ENCODE data around the gene LRBA. TPM values are rescaled to one million over a fixed set of nuclear protein-coding genes. Genes with fewer than 3 reads are reported as not detected.
A peak's percentile ranks its signal among the peaks of the same experiment; 100 is the strongest.

The LRBA gene
- total RNA-seq, 4 donors from 2014 or later: 13.3 to 21.2 (median 20.1) TPM

DNA sequence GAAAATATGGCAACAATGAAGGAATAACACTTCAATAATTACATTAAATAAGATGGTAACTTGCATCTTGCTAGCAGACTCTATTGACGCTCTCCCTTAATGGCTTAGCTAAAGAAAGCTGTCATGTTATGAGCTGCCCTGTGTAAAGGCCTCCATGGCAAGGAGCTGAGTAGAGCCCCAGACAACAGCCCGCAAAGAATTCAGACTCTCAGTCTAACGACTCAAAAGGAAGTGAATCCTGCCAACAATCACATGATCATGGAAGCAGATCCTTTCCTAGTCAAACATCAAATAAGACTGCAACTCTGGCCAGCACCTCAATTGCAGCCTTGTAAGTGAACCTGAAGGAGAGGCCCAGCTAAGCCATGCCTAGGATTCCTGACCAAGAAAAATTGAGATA lies 275.5 kb downstream of the LRBA start:
- no peaks in the 10 kb centered on the region for H3K27me3 ChIP-seq
- H3K27ac ChIP-seq (replicated peaks in 1 of 4): no peak overlapping the region
- peaks cover 0 to 4% (median 0%) of the 10 kb centered on the region in 4 donors for H3K36me3 ChIP-seq
- no peaks in the 10 kb centered on the region for H3K9me3 ChIP-seq
- no peaks in the 10 kb centered on the region for H3K4me1 ChIP-seq
- 90% methylated on average over 3 of the region's 3 CpGs for WGBS
- no peak for TF ChIP-seq POLR2AphosphoS5 (IDR thresholded peaks at IDR 0.05)
- no peak for TF ChIP-seq POLR2A (IDR thresholded peaks at IDR 0.05; ENCODE audit: low read depth)
- no peak for TF ChIP-seq EP300 (IDR thresholded peaks at IDR 0.05)
- TF ChIP-seq, protein P1, sequence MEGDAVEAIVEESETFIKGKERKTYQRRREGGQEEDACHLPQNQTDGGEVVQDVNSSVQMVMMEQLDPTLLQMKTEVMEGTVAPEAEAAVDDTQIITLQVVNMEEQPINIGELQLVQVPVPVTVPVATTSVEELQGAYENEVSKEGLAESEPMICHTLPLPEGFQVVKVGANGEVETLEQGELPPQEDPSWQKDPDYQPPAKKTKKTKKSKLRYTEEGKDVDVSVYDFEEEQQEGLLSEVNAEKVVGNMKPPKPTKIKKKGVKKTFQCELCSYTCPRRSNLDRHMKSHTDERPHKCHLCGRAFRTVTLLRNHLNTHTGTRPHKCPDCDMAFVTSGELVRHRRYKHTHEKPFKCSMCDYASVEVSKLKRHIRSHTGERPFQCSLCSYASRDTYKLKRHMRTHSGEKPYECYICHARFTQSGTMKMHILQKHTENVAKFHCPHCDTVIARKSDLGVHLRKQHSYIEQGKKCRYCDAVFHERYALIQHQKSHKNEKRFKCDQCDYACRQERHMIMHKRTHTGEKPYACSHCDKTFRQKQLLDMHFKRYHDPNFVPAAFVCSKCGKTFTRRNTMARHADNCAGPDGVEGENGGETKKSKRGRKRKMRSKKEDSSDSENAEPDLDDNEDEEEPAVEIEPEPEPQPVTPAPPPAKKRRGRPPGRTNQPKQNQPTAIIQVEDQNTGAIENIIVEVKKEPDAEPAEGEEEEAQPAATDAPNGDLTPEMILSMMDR (IDR thresholded peaks at IDR 0.05): no peak
- no peak overlapping the region for H3K4me3 ChIP-seq
- intact Hi-C loops (cut with DNase I): no loop called here
- DNase-seq (ENCODE audit: extremely low spot score): no peak

DNA sequence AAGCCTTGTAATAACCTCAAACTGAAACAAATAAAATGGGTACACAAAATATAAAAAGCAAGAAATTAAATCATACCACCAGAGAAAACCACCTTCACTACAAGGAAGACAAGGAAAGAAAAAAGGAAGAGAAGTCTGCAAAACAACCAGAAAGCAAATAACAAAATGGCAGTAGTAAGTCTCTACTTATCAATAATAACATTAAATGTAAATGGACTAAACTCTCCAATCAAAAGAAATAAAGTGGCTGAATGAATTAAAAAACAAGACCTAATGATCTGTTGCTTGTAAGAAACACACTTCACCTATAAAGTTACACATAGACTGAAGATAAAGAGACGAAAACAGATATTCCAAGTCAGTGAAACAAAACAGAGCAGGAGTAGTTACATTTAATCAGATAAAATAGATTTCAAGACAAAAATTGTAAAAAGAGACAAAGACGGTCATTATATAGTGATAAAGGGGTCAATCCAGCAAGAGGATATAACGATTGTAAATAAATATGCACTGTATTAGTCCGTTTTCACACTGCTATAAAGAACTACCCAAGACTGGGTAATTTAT lies 289.0 kb downstream of the LRBA start:
- H3K9me3 ChIP-seq: peaks cover 0 to 9% (median 5%) of the 10 kb centered on the region in 4 donors
- DNase-seq (ENCODE audit: extremely low spot score): no peak
- TF ChIP-seq EP300 (IDR thresholded peaks at IDR 0.05): no peak
- no peak for TF ChIP-seq POLR2AphosphoS5 (IDR thresholded peaks at IDR 0.05)
- TF ChIP-seq, protein P1 (IDR thresholded peaks at IDR 0.05): no peak
- no peak for TF ChIP-seq POLR2A (IDR thresholded peaks at IDR 0.05; ENCODE audit: low read depth)
- no peak overlapping the region for H3K27ac ChIP-seq (replicated peaks in 1 of 4)
- intact Hi-C loops (cut with DNase I): no loop called here
- 72% methylated on average over 4 of the region's 4 CpGs for WGBS
- H3K36me3 ChIP-seq: peaks cover 0 to 18% (median under 1%) of the 10 kb centered on the region in 4 donors
- peaks cover 0 to 12% (median 7%) of the 10 kb centered on the region in 4 donors for H3K4me1 ChIP-seq
- H3K4me3 ChIP-seq: no peak overlapping the region
- no peaks in the 10 kb centered on the region for H3K27me3 ChIP-seq

DNA sequence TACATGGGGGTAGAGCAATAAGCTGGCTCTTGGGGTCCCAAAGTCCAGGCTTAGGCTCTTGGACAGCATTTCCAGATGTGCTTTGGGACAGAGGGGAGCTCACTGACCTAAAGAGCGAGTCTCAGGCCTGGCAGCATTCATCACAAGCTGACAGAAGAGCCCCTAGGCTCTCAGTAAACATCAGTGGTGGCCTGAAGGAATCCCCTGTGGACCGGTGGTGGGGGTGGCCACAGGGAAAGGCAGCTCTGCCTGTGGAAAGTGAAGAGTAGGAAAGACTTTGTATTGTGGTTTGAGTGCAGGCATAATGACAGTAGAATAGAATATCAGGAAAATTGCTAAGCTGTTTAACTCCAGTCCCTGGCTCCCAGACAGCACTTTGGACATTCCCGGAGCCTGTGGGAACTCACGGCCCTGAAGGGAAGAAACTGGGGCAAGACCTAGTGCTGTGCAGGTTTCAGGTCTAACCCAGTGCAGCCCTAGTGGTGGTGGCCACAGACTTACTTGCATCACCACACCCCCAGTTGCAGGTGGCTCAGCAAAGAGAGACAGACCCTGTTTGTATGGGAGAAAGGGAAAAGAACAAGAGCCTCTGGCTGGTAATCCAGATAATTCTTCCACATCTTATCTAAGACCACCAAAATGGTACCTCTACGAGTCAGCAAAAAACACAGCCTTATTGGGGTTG lies 291.2 kb downstream of the LRBA start:
- DNase-seq (ENCODE audit: extremely low spot score): no peak
- H3K27ac ChIP-seq (replicated peaks in 1 of 4): no peak overlapping the region
- no peaks in the 10 kb centered on the region for H3K27me3 ChIP-seq
- H3K9me3 ChIP-seq: peaks cover 0 to 9% (median 5%) of the 10 kb centered on the region in 4 donors
- WGBS: 97% methylated on average over 5 of the region's 5 CpGs
- H3K36me3 ChIP-seq: peaks cover 0 to 9% (median 0%) of the 10 kb centered on the region in 4 donors
- no peak overlapping the region for H3K4me3 ChIP-seq
- H3K4me1 ChIP-seq: peaks cover 0 to 12% (median 7%) of the 10 kb centered on the region in 4 donors
- TF ChIP-seq, protein P1 (IDR thresholded peaks at IDR 0.05): no peak
- TF ChIP-seq POLR2AphosphoS5 (IDR thresholded peaks at IDR 0.05) (no peak), EP300 (IDR thresholded peaks at IDR 0.05) (no peak), POLR2A (IDR thresholded peaks at IDR 0.05; ENCODE audit: low read depth) (no peak)
- intact Hi-C loops (cut with DNase I): no loop called here

DNA sequence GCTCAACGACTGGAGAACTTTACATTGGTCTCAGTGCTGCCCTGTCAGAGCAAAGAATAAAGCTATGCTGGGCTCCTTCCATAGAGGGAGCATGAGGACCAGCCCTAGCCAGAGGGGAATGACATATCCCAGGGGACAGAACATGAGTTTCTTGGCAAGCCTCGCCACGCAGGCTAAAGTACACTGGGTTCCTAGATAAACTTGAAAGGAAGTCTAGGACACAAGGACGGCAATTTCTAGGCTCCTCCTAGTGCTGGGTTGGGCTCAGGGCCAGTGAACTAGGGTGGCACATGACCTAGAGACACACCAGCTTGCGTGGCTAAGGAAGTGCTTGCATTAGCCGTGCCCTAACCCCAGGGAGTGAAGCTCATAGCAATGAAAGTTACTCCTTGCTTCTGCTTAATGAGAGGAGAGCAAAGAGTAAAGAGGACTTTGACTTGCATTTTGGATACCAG lies 292.1 kb downstream of the LRBA start:
- 42% methylated on average over 6 of the region's 6 CpGs for WGBS
- H3K27ac ChIP-seq (replicated peaks in 1 of 4): no peak overlapping the region
- TF ChIP-seq EP300 (IDR thresholded peaks at IDR 0.05) (no peak), POLR2AphosphoS5 (IDR thresholded peaks at IDR 0.05) (peak in 1 of 2 donors; percentile 36), POLR2A (IDR thresholded peaks at IDR 0.05; ENCODE audit: low read depth) (no peak)
- TF ChIP-seq, protein P1 (IDR thresholded peaks at IDR 0.05): peak in 1 of 3 experiments; percentile 17
- peak; percentile 91 for DNase-seq (ENCODE audit: extremely low spot score)
- H3K4me3 ChIP-seq: no peak overlapping the region
- peaks cover 0 to 12% (median 7%) of the 10 kb centered on the region in 4 donors for H3K4me1 ChIP-seq
- peaks cover 0 to 9% (median 5%) of the 10 kb centered on the region in 4 donors for H3K9me3 ChIP-seq
- intact Hi-C loops (cut with DNase I): no loop called here
- H3K36me3 ChIP-seq: peaks cover 0 to 9% (median 0%) of the 10 kb centered on the region in 4 donors
- H3K27me3 ChIP-seq: no peaks in the 10 kb centered on the region
